ENCODE results near the gene ZNF677.

GRCh38 chr19:53193535-53194222, 61.0 kb downstream of the ZNF677 start:
- no peak for TF ChIP-seq YY1 (IDR thresholded peaks at IDR 0.05; ENCODE audit: insufficient read depth, insufficient read length)
- no peak for TF ChIP-seq ZNF274 (IDR thresholded peaks at IDR 0.05; ENCODE audit: low read depth, low read length)
